ENCODE results near the gene N4BP3. TPM values are rescaled to one million over a fixed set of nuclear protein-coding genes. Genes with fewer than 3 reads are reported as not detected.

N4BP3 gene
- total RNA-seq, 1 experiment from 2014 or later: 0.33 TPM

DNA sequence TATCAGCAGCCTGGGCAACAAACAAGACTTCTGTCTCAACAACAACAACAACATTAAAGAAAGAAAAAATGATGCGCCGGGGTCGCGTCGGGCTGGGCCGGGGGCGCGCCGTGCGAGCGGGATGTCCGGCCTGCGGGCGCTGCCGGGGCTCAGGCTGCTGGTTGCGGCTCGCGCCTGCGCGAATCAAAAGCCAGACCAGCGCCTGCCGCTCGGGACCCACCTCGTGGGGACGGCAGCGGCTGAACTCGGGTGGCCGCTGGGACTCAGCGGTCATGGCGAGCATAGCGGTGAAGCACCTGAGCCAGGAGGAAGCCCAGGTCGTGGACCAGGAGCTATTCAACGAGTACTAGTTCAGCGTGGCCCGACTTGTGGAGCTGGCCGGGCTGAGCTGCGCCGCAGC, 52.2 kb downstream of the N4BP3 start:
- intact Hi-C loops (cut with micrococcal nuclease): loop anchor here (10.0 kb wide), 1 partner anchor 561 kb away; the partner anchor contains the start of gene B4GALT7
- no peak overlapping the region for H3K27ac Mint-ChIP-seq (ENCODE audit: low read depth, unreplicated experiment)
- no peaks in the 10 kb centered on the region for H3K36me3 Mint-ChIP-seq (ENCODE audit: insufficient read depth, unreplicated experiment)
- H3K4me3 Mint-ChIP-seq (ENCODE audit: unreplicated experiment): no peak overlapping the region
- H3K27me3 Mint-ChIP-seq (ENCODE audit: insufficient read depth, unreplicated experiment): peaks cover 33% of the 10 kb centered on the region
- CTCF ChIA-PET: interaction anchor here (0.6 to 1.6 kb wide), 6 partner anchors 17 to 175 kb away, joined by 3 to 9 read pairs (median 4); no protein-coding TSS in a partner anchor
- POLR2A ChIA-PET: interaction anchor here (0.8 to 1.3 kb wide), 2 partner anchors 39 to 51 kb away, joined by 3 to 4 read pairs; partner anchors contain the start of gene HNRNPAB
- TF ChIP-seq, protein P1, sequence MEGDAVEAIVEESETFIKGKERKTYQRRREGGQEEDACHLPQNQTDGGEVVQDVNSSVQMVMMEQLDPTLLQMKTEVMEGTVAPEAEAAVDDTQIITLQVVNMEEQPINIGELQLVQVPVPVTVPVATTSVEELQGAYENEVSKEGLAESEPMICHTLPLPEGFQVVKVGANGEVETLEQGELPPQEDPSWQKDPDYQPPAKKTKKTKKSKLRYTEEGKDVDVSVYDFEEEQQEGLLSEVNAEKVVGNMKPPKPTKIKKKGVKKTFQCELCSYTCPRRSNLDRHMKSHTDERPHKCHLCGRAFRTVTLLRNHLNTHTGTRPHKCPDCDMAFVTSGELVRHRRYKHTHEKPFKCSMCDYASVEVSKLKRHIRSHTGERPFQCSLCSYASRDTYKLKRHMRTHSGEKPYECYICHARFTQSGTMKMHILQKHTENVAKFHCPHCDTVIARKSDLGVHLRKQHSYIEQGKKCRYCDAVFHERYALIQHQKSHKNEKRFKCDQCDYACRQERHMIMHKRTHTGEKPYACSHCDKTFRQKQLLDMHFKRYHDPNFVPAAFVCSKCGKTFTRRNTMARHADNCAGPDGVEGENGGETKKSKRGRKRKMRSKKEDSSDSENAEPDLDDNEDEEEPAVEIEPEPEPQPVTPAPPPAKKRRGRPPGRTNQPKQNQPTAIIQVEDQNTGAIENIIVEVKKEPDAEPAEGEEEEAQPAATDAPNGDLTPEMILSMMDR (IDR thresholded peaks at IDR 0.05; ENCODE audit: unreplicated experiment): no peak
- H3K9me3 Mint-ChIP-seq (ENCODE audit: unreplicated experiment): no peaks in the 10 kb centered on the region
- H3K4me1 Mint-ChIP-seq (ENCODE audit: insufficient read depth, unreplicated experiment): no peaks in the 10 kb centered on the region
- no peak for DNase-seq (ENCODE audit: unreplicated experiment)
- no TSS peak for BruUV-seq (replicated peaks)

DNA sequence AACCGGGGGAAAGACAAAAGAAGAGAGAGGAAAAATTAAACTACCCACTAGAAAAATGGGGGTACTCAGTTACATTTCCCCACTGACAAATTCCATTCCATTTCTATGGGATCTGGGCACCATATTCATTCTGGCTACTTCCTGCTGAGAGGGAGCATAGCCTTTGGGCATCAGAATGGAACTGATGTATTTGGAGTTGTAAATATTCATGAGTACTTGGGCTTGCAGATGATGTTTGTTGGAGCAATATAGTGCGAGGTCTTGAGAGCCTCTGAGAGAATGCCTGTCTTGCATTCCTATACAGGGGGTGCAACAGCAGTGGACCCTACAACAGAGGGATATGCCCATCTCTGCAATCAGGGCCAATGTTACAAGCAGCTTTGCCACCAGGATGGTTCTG, 57.1 kb downstream of the N4BP3 start:
- DNase-seq (ENCODE audit: unreplicated experiment): no peak
- intact Hi-C loops (cut with micrococcal nuclease): loop anchor here (5.0 kb wide), 1 partner anchor 548 kb away; no protein-coding TSS in a partner anchor
- CTCF ChIA-PET: interaction anchor here (1.0 to 1.6 kb wide), 3 partner anchors 20 to 95 kb away, joined by 3 to 5 read pairs (median 4); no protein-coding TSS in a partner anchor
- H3K27me3 Mint-ChIP-seq (ENCODE audit: insufficient read depth, unreplicated experiment): no peaks in the 10 kb centered on the region
- no peaks in the 10 kb centered on the region for H3K4me1 Mint-ChIP-seq (ENCODE audit: insufficient read depth, unreplicated experiment)
- no peak overlapping the region for H3K27ac Mint-ChIP-seq (ENCODE audit: low read depth, unreplicated experiment)
- no peaks in the 10 kb centered on the region for H3K9me3 Mint-ChIP-seq (ENCODE audit: unreplicated experiment)
- H3K4me3 Mint-ChIP-seq (ENCODE audit: unreplicated experiment): no peak overlapping the region
- BruUV-seq (replicated peaks): no TSS peak
- TF ChIP-seq, protein P1 (IDR thresholded peaks at IDR 0.05; ENCODE audit: unreplicated experiment): no peak
- H3K36me3 Mint-ChIP-seq (ENCODE audit: insufficient read depth, unreplicated experiment): no peaks in the 10 kb centered on the region
- POLR2A ChIA-PET: interaction anchor here (1.0 kb wide), 1 partner anchor 34 kb away, joined by 3 read pairs; the partner anchor contains the start of gene HNRNPAB

DNA sequence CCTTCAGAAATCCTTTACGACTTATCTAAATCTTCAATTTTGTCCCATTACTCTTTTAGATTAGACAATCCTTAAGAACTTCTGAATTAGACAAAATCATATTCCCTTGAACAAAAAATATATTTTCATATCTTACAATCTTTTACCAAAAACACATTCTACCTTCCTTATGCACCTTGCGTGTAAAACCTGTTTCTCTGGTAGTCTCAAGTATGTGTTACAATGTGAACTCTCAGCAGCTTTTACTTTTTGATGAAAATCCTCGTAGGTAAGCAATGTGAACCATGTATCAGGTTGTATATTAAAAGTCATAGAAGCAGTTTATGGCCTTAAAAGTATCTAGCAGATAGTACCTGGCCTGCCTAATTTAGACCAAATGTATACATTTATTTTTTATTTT, 61.1 kb downstream of the N4BP3 start:
- H3K36me3 Mint-ChIP-seq (ENCODE audit: insufficient read depth, unreplicated experiment): no peaks in the 10 kb centered on the region
- H3K4me1 Mint-ChIP-seq (ENCODE audit: insufficient read depth, unreplicated experiment): no peaks in the 10 kb centered on the region
- no peak overlapping the region for H3K27ac Mint-ChIP-seq (ENCODE audit: low read depth, unreplicated experiment)
- CTCF ChIA-PET: interaction anchor here (0.6 to 1.0 kb wide), 3 partner anchors 98 to 1022 kb away, joined by 3 to 4 read pairs (median 3); no protein-coding TSS in a partner anchor
- intact Hi-C loops (cut with micrococcal nuclease): loop anchor here (5.0 kb wide), 1 partner anchor 552 kb away; no protein-coding TSS in a partner anchor
- H3K4me3 Mint-ChIP-seq (ENCODE audit: unreplicated experiment): no peak overlapping the region
- no peaks in the 10 kb centered on the region for H3K9me3 Mint-ChIP-seq (ENCODE audit: unreplicated experiment)
- TF ChIP-seq, protein P1 (IDR thresholded peaks at IDR 0.05; ENCODE audit: unreplicated experiment): no peak
- POLR2A ChIA-PET: interaction anchor here (0.6 to 1.3 kb wide), 3 partner anchors 12 to 149 kb away, joined by 4 to 5 read pairs (median 5); partner anchors contain the start of gene HNRNPAB
- BruUV-seq (replicated peaks): no TSS peak
- no peak for DNase-seq (ENCODE audit: unreplicated experiment)
- no peaks in the 10 kb centered on the region for H3K27me3 Mint-ChIP-seq (ENCODE audit: insufficient read depth, unreplicated experiment)

Other genes with a start within 250 kb of the N4BP3 start
- not detected in 2 replicates for gene PROP1, start 117.3 kb upstream of the N4BP3 start, total RNA-seq (2022)
- 53.0 and 56.5 TPM in 2 replicates for gene RMND5B, start 17.5 kb downstream of the N4BP3 start, total RNA-seq (2022)
- gene NHP2, start 40.4 kb downstream of the N4BP3 start, total RNA-seq (2022): 322 and 327 TPM in 2 replicates
- gene GMCL2, start 73.8 kb downstream of the N4BP3 start, total RNA-seq (2022): not detected in 2 replicates
- 313 and 364 TPM in 2 replicates for gene HNRNPAB, start 91.0 kb downstream of the N4BP3 start, total RNA-seq (2022)
- 112 and 115 TPM in 2 replicates for gene PHYKPL, start 119.3 kb downstream of the N4BP3 start, total RNA-seq (2022)